OCI-LY7 (cell line): ENCODE data around the gene NDUFA13.

Experiments
- EZH2phosphoT487 ChIP-seq: fragments of 200-600 bp; sonication (generic); IDR thresholded peaks from 2 replicates; pipeline ENCODE4 v1.6.1; 2018; ENCODE audit warnings: low read depth, borderline replicate concordance, mild to moderate bottlenecking, mixed run types, antibody characterized with exemption, low read length, moderate library complexity, mixed read lengths
- TF ChIP-seq, protein P1 (sequence below): fragments of 200-600 bp; sonication (generic); conservative IDR thresholded peaks from 2 replicates; pipeline ENCODE4 v1.5.1; 2014; ENCODE audit warnings: mild to moderate bottlenecking, antibody characterized with exemption, low read length, moderate library complexity, mixed read lengths

DNA sequence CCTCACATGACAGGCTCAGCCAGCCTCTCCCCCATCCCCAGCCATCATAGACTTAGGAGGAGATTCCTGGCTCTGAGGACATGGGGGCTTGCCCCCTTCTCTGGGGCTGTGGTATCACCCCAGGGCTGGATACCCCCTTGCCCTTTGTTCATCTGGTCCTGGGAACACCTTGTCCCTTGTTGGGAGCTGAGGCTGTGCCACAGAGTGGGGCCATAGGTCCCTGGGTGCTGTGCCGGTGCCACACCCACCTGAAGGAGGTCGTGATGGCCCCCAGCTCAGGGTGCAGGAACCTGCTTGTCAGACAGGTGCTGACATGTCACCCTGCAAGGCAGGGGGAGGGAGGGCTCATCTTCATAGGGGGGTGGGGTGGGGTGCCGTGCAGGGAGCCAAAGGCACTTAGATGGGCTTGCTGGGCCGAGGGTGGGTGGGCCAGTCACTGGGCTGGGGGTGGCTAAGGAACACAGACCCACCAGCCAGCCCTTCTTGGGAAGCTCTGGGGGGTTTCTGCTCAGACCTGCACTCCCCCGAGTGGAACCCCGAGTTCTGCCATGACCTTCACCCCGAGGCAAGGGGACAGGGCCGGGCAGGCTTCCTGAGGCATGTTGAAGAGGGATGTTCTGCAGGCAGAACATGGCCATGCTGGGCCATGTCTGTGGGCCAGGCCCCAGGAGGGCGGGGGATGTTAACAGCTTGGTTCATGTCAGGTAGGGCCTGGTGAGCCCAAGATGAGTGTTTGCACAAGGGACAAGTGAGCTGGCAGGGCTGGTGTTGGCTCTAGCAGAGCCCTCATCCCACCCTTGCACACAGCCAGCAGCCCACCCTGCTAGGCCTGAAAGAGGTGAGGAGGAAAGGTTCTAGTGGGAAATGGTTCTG, 28.7 kb upstream of the NDUFA13 start:
- TF ChIP-seq, protein P1, sequence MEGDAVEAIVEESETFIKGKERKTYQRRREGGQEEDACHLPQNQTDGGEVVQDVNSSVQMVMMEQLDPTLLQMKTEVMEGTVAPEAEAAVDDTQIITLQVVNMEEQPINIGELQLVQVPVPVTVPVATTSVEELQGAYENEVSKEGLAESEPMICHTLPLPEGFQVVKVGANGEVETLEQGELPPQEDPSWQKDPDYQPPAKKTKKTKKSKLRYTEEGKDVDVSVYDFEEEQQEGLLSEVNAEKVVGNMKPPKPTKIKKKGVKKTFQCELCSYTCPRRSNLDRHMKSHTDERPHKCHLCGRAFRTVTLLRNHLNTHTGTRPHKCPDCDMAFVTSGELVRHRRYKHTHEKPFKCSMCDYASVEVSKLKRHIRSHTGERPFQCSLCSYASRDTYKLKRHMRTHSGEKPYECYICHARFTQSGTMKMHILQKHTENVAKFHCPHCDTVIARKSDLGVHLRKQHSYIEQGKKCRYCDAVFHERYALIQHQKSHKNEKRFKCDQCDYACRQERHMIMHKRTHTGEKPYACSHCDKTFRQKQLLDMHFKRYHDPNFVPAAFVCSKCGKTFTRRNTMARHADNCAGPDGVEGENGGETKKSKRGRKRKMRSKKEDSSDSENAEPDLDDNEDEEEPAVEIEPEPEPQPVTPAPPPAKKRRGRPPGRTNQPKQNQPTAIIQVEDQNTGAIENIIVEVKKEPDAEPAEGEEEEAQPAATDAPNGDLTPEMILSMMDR: no peak
- TF ChIP-seq EZH2phosphoT487: no peak
